Colon (tissue), 2 donors: Measurements from ENCODE around the gene RNASEH2B.

ENCODE experiments used
- FAIRE-seq: peaks from 2 replicates; lab custom pipeline; 2012; peaks lifted over from hg19 to GRCh38; lab: Jason Lieb, UNC
- donor health status: control.
- donor health status: control.

RNASEH2B gene

GRCh38 chr13:50908371-50908770, 1.2 kb upstream of the RNASEH2B start:
- FAIRE-seq, result no peak

- FAIRE-seq, result no peak
These were observed 854 bp downstream of the RNASEH2B start for GRCh38 chr13:50910485-50910805.

- FAIRE-seq, result no peak
These were observed 1.6 kb downstream of the RNASEH2B start for GRCh38 chr13:50911081-50911631.

- peak; percentile 28 for FAIRE-seq
These were observed 2.6 kb downstream of the RNASEH2B start for GRCh38 chr13:50911937-50912795.

GRCh38 chr13:50912851-50913250, 3.3 kb downstream of the RNASEH2B start:
- FAIRE-seq, result no peak

- FAIRE-seq, result no peak
These were observed 4.6 kb downstream of the RNASEH2B start for GRCh38 chr13:50914176-50914700.

GRCh38 chr13:50914848-50915247, 5.3 kb downstream of the RNASEH2B start:
- no peak for FAIRE-seq

GRCh38 chr13:50915565-50915964, 6.0 kb downstream of the RNASEH2B start:
- FAIRE-seq, result no peak

GRCh38 chr13:50916701-50917184, 7.2 kb downstream of the RNASEH2B start:
- FAIRE-seq, result no peak

GRCh38 chr13:50917572-50917971, 8.0 kb downstream of the RNASEH2B start:
- no peak for FAIRE-seq

- FAIRE-seq, result no peak
These were observed 9.0 kb downstream of the RNASEH2B start for GRCh38 chr13:50918567-50918966.

- FAIRE-seq, result no peak
These were observed 9.7 kb downstream of the RNASEH2B start for GRCh38 chr13:50919277-50919676.

- FAIRE-seq, result no peak
These were observed 12.1 kb downstream of the RNASEH2B start for GRCh38 chr13:50921706-50922105.

- FAIRE-seq, result no peak
These were observed 13.7 kb downstream of the RNASEH2B start for GRCh38 chr13:50923272-50923671.

GRCh38 chr13:50924025-50924424, 14.4 kb downstream of the RNASEH2B start:
- no peak for FAIRE-seq

- peak; percentile 84 for FAIRE-seq
These were observed 18.1 kb downstream of the RNASEH2B start for GRCh38 chr13:50927701-50928100.

- no peak for FAIRE-seq
These were observed 18.5 kb downstream of the RNASEH2B start for GRCh38 chr13:50928102-50928501.

- FAIRE-seq, result no peak
These were observed 19.3 kb downstream of the RNASEH2B start for GRCh38 chr13:50928659-50929462.

GRCh38 chr13:50932091-50932490, 22.5 kb downstream of the RNASEH2B start:
- FAIRE-seq, result no peak

GRCh38 chr13:50934735-50935435, 25.3 kb downstream of the RNASEH2B start:
- no peak for FAIRE-seq

- no peak for FAIRE-seq
These were observed 27.1 kb downstream of the RNASEH2B start for GRCh38 chr13:50936679-50937078.

- FAIRE-seq, result no peak
These were observed 30.9 kb downstream of the RNASEH2B start for GRCh38 chr13:50940509-50940908.
